CD1c-positive myeloid dendritic cell (primary cell): Measurements from ENCODE around the gene GCC2.
"Not testable (repeated sequence)": the region's sequence is repeated elsewhere in the genome, so short reads cannot be mapped to it uniquely, and the experiment has no call there.

Experiments used
- DNase-seq: peaks from one replicate; pipeline ENCODE4 v3.0.0-alpha.2; 2016; ENCODE audit errors: extremely low spot score

GCC2 gene

GRCh38 chr2:108524688-108525087, 75.7 kb downstream of the GCC2 start:
- not testable (repeated sequence) for DNase-seq

GRCh38 chr2:108525258-108525657, 76.3 kb downstream of the GCC2 start:
- not testable (repeated sequence) for DNase-seq

DNA sequence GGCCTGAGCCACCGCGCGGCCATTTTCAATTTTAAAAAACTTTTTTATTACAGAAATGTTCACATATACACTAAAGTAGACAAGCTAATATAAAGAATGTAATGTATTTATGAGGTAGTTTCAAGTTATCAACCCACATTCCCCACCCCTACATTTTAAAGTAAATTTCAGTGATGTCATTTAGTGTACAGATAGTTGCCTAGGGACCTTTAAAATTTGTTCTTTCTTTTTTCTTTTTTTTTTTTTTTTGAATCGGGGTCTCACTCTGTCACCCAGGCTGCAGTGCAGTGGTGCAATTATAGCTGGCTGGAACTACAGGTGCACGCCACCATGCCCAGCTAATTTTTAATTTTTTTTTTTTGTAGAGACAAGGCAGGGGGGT, 82.7 kb downstream of the GCC2 start:
- DNase-seq: no peak

- DNase-seq: peak; percentile 94
Measured at GRCh38 chr2:108533832-108534583, 85.0 kb downstream of the GCC2 start, which contains the start of gene LIMS1. Gene LIMS1 (plus strand): TSS chr2:108534470. CDS start chr2:108534563, 93 bp downstream.

DNA sequence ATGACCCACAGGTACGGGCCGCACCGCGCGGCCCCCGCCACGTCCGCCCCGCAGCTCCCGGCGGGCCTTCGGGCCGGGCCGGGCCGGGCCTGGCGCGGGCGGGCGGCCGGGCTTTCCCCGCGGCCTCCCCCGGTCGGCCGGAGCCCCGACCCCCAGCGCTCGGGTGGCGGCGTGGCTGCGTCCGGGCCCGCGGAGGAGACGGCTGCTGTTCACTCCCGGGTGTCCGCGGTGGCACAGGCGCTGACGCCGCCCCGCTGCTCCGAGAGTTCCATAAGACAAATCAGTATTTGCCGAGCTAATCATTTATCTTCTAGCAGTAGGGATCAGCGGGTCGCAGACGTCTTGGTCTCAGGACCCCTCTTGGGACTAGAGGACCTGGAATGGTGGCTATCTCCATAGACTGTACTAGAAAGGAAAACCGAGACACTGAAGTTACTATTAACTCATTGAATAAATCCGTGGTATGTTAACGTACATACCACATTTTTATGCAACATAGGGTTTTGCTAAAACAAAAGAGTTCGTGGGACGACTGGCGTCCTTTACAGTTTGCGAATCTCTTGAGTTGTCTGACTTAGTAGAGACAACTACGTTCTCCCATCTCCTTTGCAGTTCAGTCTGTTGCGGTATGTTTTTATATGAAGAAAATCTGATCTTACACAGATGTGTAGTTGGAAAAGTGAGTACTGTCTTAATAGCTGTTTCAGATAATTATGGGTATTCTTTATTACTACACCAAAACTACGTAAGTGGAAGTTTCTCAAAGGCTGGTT, 85.8 kb downstream of the GCC2 start:
- peak; percentile 40 for DNase-seq

DNA sequence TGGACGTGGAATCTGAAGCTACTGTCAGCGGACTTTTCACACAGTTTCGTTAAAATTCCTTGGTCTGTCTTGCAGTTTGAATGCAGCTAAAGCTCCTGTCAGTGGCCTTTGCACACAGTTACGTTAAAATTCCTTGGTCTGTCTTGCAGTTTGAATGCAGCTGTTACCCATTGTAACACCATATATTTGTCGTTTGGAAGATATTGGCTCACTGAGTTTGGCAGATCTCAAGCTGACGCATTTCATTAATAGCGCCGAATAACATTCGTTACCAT, 86.3 kb downstream of the GCC2 start:
- no peak for DNase-seq

DNA sequence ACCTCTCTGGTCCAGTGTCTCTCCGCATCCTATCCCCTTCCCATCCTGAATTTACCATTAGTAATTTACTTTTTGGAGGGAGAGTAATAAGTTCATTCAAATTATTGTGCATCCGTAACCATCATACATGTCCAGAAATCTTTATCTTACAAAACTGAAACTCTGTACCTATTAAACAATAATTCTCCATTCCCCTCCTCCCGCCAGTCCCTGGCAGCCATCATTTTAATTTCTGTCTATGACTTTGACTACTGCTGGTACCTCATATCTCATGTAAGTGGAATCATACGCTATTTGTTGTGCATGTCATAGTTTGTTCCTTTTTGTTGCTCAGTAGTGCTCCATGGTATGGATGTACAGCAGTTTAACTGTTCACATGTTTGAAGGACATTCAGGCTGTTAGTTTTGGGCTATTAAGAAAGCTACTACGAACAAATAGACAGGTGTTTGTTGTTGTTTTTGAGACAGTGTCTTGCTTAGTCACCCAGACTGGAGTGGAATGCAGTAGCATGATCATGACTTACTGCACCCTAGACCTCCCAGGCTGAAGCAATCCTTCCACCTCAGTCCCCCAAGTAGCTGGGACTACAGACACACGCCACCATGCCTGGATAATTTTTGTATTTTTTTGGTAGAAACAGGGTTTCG, 87.3 kb downstream of the GCC2 start:
- DNase-seq: no peak

DNA sequence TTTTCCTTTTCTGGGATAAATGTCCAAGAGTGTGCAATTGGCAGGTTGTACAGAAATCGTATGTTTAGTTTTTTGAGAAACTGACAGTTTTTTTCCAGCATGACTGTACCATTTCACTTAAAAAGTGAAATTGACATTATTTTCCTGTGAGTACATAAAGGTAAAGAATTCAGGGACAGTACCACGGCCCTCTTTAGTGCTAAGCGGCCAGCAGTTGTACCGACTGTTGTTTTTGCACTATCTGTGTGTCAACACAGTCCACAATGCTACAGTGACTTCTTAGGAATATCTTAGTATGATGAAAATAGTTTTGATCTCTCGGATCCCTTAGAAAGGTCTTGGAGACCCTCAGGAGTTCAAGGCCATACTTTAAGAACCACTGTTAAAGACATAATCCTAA, 87.9 kb downstream of the GCC2 start:
- no peak for DNase-seq

- no peak for DNase-seq
Measured at GRCh38 chr2:108538000-108538625, 89.1 kb downstream of the GCC2 start.

DNA sequence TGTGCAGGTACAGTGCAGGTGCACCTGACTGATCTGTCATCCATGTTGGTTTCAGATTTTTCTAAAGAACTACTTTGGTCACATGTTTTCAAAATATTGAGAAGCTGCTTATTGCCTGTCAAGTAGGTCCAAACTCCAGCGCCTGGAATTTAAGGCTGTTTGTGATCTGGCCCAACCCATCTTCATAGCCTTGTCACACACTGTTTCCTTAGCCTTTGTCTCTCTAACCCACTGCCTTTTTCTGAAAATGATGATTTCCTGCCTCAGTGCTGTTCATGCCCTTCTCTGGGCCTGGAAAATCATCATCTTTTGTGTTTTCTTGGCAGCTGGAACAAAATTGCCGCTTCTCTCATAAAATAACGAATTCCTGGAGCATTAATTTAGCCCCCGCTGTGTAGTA, 92.4 kb downstream of the GCC2 start:
- DNase-seq: no peak

GRCh38 chr2:108542071-108542470, 93.1 kb downstream of the GCC2 start:
- no peak for DNase-seq

DNA sequence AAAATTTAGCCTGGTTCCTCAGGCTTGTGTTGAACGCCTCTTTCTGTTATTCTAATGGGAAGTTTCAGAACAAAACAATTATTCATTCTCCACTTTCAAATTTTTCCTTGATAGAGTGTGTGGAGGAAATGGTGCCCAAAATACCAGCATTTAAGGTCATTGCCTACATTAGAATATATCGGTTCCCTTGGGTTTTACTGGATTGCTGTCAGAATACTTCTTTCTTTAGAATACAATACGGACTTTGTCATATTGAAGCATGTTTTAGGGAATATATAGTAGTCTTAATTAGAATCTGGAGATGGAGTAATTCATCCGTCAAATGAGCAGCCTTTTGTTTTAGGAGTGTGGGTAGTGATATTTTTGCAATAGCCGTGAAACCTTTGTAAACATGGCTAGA, 98.6 kb downstream of the GCC2 start:
- no peak for DNase-seq

DNA sequence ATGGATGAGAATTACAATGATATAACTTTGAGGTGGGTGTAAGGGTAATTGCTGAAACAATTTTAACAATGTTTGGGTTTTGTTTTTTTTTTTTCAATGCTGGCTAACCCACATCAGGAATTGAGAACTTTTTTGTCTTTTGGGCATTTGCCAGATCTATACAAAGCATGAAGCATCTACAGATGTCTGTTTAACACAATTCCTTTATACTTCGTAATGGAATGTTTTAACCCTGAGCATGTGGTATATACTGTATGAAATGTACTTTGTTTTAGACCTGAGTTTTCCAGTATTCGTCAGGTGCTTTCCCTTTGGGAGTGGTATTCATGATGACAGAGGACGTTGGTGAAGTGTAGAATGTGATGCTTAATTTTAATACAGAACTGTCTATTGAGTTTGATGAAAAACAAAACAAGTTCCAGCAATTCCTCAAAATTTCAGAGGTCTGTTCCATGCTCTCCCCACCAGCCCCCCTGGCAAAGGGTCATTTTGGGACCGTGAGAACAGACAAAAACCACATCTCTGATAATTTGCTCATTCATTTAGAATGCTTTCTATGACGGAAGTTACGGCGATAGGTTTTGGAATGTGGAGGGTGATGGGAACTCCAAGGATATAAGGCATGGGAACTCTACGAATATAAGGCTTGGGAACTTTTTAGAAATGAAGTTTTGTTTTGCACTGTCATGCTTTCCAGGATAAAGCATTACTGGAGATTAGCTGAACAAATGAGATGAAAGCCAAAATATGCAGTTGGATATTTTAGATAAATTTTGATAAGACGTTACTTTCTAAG, 99.4 kb downstream of the GCC2 start:
- DNase-seq: no peak

- DNase-seq: no peak
Measured at GRCh38 chr2:108552566-108552965, 103.6 kb downstream of the GCC2 start.

DNA sequence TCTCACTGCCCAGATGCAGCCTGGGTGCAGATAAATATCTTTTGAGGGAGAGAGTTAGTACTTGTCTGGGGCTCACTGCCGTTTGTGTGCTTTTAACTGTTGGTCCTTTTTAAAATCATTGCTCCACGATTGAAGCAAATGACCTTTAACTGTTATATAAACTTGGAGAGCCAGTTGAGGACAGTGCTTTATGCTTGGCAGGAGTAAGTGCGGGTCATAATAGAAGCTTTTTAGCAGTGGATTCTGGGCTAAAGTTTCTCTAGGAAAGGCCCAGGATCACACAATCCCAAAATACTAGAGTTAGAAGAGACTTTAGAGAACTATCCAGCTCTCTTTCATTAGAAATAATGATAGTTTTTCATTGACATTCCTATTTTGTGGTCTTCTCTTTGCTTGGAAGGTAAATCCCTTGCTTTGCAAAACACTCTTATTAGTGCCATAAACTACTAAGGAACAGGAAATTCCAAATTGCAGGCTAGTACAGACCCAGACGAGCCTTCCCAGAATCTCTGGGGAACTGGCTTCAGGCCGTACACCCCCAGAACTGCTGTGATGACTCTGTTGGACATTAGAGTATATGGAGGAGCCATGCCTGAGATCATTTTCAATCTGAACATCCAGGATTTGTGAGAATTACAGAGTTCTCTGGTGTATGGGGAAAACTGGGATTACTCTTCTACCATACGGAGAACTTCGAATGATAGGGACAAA, 104.4 kb downstream of the GCC2 start:
- no peak for DNase-seq

- no peak for DNase-seq
Measured at GRCh38 chr2:108554528-108554927, 105.5 kb downstream of the GCC2 start.

DNA sequence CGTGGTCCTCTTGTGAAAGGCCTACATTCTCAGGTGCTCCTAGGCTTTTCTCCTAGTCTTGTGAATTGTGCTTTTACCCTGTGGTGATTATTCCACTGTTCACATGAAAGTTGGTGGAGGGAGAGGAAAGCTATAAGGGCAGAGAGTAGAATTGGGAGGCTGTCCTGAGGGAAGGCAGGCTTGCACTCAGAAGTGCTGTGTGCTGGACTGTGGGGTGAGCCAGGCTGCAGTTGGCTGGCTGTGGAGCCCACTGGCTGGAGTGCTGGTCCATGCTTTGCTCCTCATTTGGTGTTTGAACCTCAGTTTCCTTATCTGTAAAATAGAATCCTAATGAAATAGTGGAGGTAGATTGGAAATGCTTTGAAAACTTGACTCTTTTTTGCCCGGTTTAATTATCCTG, 106.6 kb downstream of the GCC2 start:
- no peak for DNase-seq

GRCh38 chr2:108556581-108556980, 107.6 kb downstream of the GCC2 start:
- DNase-seq: not testable (repeated sequence)
